Measurements from ENCODE around the gene IGF1.

Gene IGF1

DNA sequence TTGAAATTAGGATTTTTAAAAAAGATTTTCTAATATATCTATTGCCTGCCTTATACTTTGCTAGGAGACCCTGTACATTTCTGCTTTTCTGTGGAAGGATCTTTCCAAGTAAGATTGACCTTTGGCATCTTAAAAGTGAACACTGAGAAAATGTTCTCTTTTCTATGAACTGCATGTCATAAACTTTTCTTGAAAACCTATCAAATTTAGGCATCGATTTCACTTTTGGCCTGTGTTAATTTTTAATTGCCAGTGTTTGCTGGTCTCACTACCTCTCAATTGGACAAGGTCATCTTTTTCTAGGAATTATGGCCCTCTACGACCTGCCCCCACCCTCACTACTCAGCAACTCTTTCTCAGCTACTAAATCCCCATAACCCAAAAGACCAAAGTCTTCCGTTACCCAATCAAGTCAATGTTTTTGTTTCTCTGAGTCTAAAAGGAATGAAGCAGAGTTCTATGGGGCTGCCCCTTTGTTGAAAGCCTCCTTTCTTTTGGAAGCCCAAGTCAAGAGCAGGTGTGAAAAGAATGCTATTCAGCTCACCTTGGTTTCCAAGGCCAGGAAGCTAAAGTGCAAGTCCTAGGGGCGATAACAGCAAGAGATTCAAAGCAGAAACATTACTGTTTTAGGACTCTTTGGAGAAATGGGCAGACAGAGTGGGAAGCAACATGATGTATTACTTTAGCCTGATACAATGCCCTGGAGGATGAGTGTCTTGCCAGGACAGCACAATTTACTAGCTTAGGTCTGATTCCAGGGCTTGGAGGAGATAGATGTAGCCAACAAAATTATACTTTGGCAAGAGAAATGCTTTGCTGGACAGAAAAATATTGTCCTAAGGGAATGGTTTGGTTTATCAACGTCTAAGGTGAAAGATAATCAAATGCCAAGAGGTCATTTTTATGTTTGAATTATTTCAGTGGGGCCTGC is 55.0 kb downstream of the IGF1 start:
- no peak for DNase-seq

- DNase-seq = no peak
These were observed 56.9 kb downstream of the IGF1 start for GRCh38 chr12:102423462-102423861.

GRCh38 chr12:102421802-102422583 is 58.4 kb downstream of the IGF1 start:
- DNase-seq = no peak

- no peak for DNase-seq
These were observed 61.1 kb downstream of the IGF1 start for GRCh38 chr12:102419094-102419764.

- DNase-seq = no peak
These were observed 63.3 kb downstream of the IGF1 start for GRCh38 chr12:102417055-102417454.

GRCh38 chr12:102415515-102415914 is 64.8 kb downstream of the IGF1 start:
- DNase-seq = no peak

- no peak for DNase-seq
These were observed 67.0 kb downstream of the IGF1 start for GRCh38 chr12:102413396-102413795.

GRCh38 chr12:102410511-102410910 is 69.9 kb downstream of the IGF1 start:
- DNase-seq = no peak

GRCh38 chr12:102408487-102409297 is 71.7 kb downstream of the IGF1 start:
- DNase-seq = no peak

- DNase-seq = no peak
These were observed 72.4 kb downstream of the IGF1 start for GRCh38 chr12:102407776-102408486.

GRCh38 chr12:102406033-102406584 is 74.3 kb downstream of the IGF1 start:
- DNase-seq = no peak

DNA sequence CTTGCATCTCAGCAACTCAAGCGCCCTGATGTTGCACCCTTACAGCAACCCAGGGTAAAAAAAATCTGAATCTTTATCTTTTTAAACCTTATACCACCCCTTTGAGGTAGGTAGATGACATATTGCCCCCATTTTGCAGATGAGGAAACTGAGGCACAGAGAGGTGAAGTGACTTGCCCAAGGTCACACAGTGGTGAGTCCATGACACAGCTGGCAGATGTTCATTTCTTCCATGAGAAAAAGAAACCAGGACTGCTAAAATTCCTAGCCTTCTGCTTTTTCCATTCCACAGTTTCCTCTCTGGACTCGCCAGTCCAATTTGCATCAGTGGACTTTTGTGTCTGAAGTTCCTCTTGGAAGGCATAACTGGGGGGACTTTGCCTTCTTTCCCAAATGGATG is 79.3 kb downstream of the IGF1 start:
- no peak for DNase-seq

- no peak for DNase-seq
These were observed 80.7 kb downstream of the IGF1 start for GRCh38 chr12:102399653-102400052.

GRCh38 chr12:102396276-102396675 is 84.1 kb downstream of the IGF1 start:
- no peak for DNase-seq

- no peak for DNase-seq
These were observed 86.2 kb downstream of the IGF1 start for GRCh38 chr12:102394200-102394599.

- no peak for DNase-seq
These were observed 90.3 kb downstream of the IGF1 start for GRCh38 chr12:102390068-102390467.

DNA sequence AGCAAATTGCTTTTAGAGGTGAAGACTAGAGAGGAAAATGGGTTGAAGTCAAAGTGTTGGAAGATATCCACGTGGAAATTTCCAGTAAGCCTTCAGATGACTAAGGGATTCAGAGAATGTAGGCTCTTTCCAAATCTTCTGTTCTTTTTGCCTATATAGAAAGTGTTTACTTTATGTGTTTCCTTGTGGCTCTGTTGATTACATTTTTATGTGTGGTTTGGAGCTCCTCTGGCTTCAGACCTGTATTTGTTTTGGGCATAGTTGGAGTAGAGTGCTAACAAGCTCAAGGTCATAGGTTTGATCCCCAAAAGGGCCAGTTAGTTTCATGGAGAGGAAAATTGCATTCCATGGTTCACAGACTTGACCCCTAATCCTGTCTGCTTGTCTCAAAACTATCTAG is 91.9 kb downstream of the IGF1 start:
- DNase-seq = no peak

DNA sequence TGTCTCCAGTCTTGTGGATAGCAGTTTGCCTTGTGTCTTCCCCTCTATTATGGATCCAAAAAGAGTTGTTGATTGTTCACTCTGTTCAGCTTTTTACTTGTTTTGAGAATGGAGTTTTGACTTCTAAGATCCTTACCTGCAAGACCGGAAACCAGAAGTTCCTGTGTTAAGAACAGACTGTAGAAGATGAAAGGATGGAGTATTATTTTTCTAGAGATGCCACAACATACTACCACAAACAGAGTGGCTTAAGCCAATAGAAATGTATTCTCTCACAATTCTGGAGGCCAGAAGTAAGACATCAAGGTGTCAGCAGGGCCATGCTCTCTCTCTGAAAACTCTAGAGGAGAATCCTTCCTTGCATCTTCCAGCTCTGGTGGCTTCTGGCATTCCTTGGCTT is 95.0 kb downstream of the IGF1 start:
- DNase-seq = no peak

DNA sequence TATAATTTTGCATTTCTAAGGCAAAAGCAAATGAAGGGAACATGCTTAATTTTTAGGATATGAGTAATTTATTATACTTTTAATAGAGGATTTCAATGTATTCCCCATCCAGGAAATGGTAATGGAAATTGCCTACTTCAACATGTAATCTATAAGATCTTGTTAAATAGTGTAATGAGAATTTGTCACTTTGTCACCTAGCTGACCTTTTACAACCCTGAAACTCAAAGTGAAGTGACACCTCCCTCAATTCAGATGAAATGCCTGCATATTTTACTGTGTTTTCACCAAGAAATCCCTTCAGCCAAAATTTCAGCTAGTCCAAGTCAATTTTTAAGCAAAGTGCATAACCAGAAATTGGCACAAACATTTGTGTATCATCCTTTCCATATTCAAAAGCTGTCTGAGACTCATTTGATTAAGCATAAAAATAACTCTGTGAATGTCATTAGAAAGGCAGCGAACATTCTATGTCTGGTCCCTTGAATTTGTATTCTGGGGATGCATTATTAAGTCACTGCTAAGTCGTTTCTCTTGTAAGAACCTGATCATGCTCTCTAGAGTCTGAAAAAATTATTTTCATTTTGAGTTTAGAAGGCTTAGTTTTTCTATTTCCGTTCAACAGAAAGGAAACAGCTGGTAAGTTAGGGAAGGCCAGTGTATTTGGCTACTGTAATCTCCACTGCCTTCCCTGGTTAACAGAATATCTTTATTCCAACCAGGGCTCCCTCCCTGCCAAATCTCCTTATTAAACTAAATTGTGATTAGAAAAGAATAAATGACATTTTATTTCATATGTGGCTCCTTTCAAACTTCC is 100.8 kb downstream of the IGF1 start:
- no peak for DNase-seq

DNA sequence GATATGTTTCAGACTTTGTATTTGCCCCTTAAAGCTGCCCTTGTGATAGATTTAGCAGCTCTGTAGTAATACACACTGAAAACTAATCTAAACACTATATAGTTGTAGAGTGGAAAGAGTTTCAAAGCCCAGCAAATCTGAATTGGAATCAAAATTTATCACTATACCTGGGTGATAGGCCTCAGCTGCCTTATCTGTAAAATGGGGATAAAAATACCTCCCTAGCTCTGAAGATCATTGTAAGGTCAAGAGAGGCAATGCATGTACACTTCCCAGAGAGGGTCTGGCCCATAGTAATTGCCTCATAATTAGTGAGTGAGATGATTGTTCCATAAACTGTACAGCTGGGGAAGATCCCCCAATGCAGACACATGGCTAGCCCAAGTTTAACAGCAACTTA is 103.6 kb downstream of the IGF1 start:
- no peak for DNase-seq

Data from activated T-cell treated with anti-CD3 and anti-CD28 coated beads for 4 hours (primary cell).